ENCODE measurements around the gene BTF3. TPM values are rescaled to one million over a fixed set of nuclear protein-coding genes. Genes with fewer than 3 reads are reported as not detected.
A peak's percentile ranks its signal among the peaks of the same experiment; 100 is the strongest.
"Not testable (repeated sequence)": the region's sequence is repeated elsewhere in the genome, so short reads cannot be mapped to it uniquely, and the experiment has no call there.

The BTF3 gene
- total RNA-seq, 2 donors from 2014 or later, result 887 to 907 TPM

DNA sequence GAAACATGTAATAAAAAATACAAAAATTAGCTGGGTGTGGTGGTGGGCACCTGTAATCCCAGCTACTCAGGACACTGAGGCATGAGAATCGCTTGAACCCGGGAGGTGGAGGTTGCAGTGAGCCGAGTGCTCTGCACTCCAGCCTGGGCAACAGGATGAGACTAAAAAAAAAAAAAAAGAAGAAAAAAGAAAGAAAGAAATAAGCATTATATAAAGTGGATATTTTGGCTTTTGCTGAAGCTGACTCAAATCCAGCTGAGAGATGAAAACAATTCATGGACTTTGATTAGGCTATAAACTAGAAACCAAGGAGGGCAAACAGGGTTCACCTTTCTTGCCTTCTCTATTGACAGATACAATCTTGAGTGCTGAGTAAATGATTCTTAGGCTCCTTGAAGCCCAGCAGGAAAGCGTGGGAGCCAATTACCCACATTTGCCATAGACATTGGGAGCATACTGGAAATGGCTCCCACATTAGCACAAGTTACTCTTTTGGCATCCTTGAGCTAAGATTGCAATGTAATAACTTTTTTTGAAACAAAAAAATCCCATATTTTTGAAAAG lies 2.4 kb upstream of the BTF3 start:
- Mint-ChIP-seq H3K4me1 (peaks cover 11% of the 10 kb centered on the region), H3K27ac (no peak overlapping the region), H3K4me3 (no peak overlapping the region), H3K36me3 (ENCODE audit: low read depth) (peaks cover 29% of the 10 kb centered on the region), H3K27me3 (peaks cover 23% of the 10 kb centered on the region), H3K9me3 (no peaks in the 10 kb centered on the region)
- ATAC-seq (replicated peaks), result no peak

GRCh38 chr5:73496984-73497457 lies 1.2 kb upstream of the BTF3 start:
- Mint-ChIP-seq H3K9me3 (no peaks in the 10 kb centered on the region), H3K27me3 (peaks cover 18% of the 10 kb centered on the region), H3K4me3 (peak overlapping the region; percentile 98), H3K36me3 (ENCODE audit: low read depth) (peaks cover 41% of the 10 kb centered on the region), H3K4me1 (peaks cover 19% of the 10 kb centered on the region), H3K27ac (no peak overlapping the region)
- no peak for ATAC-seq (replicated peaks)

DNA sequence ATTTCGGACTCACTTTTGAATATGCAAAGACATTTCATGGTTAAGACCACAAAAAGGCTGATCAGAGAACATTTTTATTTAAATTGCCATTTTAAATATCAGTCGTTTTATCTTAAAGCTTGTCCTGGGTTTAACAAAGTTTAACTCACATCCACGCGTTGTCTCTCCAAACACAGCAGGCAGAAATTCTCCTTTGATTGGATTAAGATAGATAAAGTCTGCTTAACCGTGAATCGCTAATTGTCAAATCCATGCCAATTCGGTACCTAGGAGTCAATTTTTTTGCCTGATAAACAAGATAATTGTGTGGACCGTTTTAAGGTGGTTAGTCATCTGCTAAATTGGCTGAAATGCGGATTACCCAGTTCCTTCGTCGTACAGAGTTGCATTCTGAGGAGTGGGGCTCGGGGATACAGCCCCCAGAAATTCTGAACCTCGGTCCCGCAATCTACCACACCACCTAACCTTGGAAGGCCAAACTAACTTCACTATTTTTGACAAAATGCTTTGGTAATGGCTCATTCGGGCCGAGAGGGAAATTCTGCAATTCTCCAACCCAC lies 665 bp upstream of the BTF3 start:
- Mint-ChIP-seq H3K36me3 (ENCODE audit: low read depth) (peaks cover 47% of the 10 kb centered on the region), H3K4me3 (peak overlapping the region; percentile 98), H3K4me1 (peaks cover 19% of the 10 kb centered on the region), H3K27ac (peak overlapping the region; percentile 99), H3K9me3 (no peaks in the 10 kb centered on the region), H3K27me3 (peaks cover 15% of the 10 kb centered on the region)
- no peak for ATAC-seq (replicated peaks)

- Mint-ChIP-seq H3K4me1 (peaks cover 19% of the 10 kb centered on the region), H3K36me3 (ENCODE audit: low read depth) (peaks cover 63% of the 10 kb centered on the region), H3K9me3 (no peaks in the 10 kb centered on the region), H3K4me3 (peak overlapping the region; percentile 98), H3K27me3 (peaks cover 2% of the 10 kb centered on the region), H3K27ac (peak overlapping the region; percentile 99)
- no peak for ATAC-seq (replicated peaks)
Observed at GRCh38 chr5:73499187-73499586, 945 bp downstream of the BTF3 start.

GRCh38 chr5:73499756-73500155 lies 1.5 kb downstream of the BTF3 start:
- Mint-ChIP-seq H3K4me3 (peak overlapping the region; percentile 98), H3K36me3 (ENCODE audit: low read depth) (peaks cover 68% of the 10 kb centered on the region), H3K27ac (peak overlapping the region; percentile 99), H3K4me1 (peaks cover 19% of the 10 kb centered on the region), H3K27me3 (no peaks in the 10 kb centered on the region), H3K9me3 (no peaks in the 10 kb centered on the region)
- ATAC-seq (replicated peaks), result no peak

- peaks cover 85% of the 10 kb centered on the region for H3K36me3 Mint-ChIP-seq (ENCODE audit: low read depth)
- H3K27me3 Mint-ChIP-seq, result no peaks in the 10 kb centered on the region
- ATAC-seq (replicated peaks), result no peak
- H3K9me3 Mint-ChIP-seq, result no peaks in the 10 kb centered on the region
- peak overlapping the region; percentile 66 for H3K27ac Mint-ChIP-seq
- peaks cover 19% of the 10 kb centered on the region for H3K4me1 Mint-ChIP-seq
- peak overlapping the region; percentile 98 for H3K4me3 Mint-ChIP-seq
Observed at GRCh38 chr5:73501406-73501805, 3.2 kb downstream of the BTF3 start.

- Mint-ChIP-seq H3K36me3 (ENCODE audit: low read depth) (peaks cover 67% of the 10 kb centered on the region), H3K9me3 (no peaks in the 10 kb centered on the region), H3K4me1 (peaks cover 1% of the 10 kb centered on the region), H3K27me3 (no peaks in the 10 kb centered on the region), H3K27ac (no peak overlapping the region), H3K4me3 (no peak overlapping the region)
- no peak for ATAC-seq (replicated peaks)
Observed at GRCh38 chr5:73506459-73506955, 8.3 kb downstream of the BTF3 start.

- no peak overlapping the region for H3K4me3 Mint-ChIP-seq
- no peaks in the 10 kb centered on the region for H3K27me3 Mint-ChIP-seq
- no peaks in the 10 kb centered on the region for H3K4me1 Mint-ChIP-seq
- ATAC-seq (replicated peaks), result no peak
- peaks cover 61% of the 10 kb centered on the region for H3K36me3 Mint-ChIP-seq (ENCODE audit: low read depth)
- no peak overlapping the region for H3K27ac Mint-ChIP-seq
- no peaks in the 10 kb centered on the region for H3K9me3 Mint-ChIP-seq
Observed at GRCh38 chr5:73507062-73507461, 8.8 kb downstream of the BTF3 start.

DNA sequence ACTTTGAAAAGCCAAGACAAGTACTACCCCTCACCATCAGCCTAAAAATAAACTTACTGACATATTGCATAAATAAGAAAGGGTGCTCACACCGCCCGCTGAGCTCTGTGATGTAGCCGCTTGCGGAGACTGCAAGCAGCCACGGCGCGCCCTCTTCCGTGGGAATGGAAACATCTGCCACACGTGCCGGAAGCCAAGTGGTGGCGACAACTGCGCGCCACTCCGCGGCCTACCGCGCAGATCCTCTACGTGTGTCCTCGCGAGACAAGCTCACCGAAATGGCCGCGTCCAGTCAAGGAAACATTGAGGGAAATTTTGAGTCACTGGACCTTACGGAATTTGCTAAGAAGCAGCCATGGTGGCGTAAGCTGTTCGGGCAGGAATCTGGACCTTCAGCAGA lies 10.3 kb downstream of the BTF3 start:
- peaks cover 47% of the 10 kb centered on the region for H3K36me3 Mint-ChIP-seq (ENCODE audit: low read depth)
- not testable (repeated sequence) for H3K27me3 Mint-ChIP-seq, H3K9me3 Mint-ChIP-seq, H3K27ac Mint-ChIP-seq, H3K4me1 Mint-ChIP-seq, H3K4me3 Mint-ChIP-seq
- peak; percentile 67 for ATAC-seq (replicated peaks)

GRCh38 chr5:73513996-73514395 lies 15.8 kb downstream of the BTF3 start:
- no peak overlapping the region for H3K4me3 Mint-ChIP-seq
- H3K36me3 Mint-ChIP-seq (ENCODE audit: low read depth), result peaks cover 3% of the 10 kb centered on the region
- no peak for ATAC-seq (replicated peaks)
- H3K4me1 Mint-ChIP-seq, result no peaks in the 10 kb centered on the region
- no peak overlapping the region for H3K27ac Mint-ChIP-seq
- H3K9me3 Mint-ChIP-seq, result no peaks in the 10 kb centered on the region
- no peaks in the 10 kb centered on the region for H3K27me3 Mint-ChIP-seq

DNA sequence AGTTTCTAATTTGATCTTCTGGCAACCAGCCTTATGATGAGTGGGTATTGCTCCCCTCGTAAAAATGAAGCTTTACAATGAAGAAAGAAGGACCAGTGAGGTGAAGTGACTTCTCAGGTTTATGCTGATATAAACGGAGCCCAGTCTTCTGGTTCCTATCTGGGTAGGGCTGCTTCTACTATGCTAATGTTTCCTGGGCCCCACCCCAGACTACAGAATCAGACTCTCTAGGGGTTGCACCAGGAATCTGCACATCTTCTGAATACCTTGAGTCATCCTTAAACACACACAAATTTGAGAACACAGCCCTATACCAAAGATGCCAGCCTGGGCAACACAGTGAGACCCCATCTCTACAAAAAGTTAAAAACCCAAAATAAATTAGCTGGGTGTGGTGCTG lies 16.2 kb downstream of the BTF3 start:
- Mint-ChIP-seq H3K36me3 (ENCODE audit: low read depth) (no peaks in the 10 kb centered on the region), H3K4me3 (no peak overlapping the region), H3K27me3 (no peaks in the 10 kb centered on the region), H3K27ac (no peak overlapping the region), H3K4me1 (no peaks in the 10 kb centered on the region), H3K9me3 (no peaks in the 10 kb centered on the region)
- ATAC-seq (replicated peaks), result no peak

DNA sequence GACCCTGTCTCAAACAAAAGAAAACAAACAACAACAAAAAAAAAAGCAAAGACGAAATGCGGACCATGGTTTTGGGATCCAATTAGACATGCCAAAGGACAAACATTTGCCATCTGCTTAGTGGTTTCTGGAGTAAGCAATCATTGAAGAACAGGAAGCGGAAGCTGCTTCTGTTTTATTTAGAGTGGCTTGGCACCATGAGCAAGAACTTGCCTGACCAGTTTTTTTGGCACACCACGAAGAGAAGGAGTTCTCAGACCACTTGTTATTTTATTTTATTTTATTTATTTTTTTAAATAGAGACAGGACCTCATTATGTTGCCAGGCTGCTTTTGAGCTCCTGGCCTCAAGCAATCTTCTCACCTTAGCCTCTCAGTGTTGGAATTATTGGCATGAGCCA lies 17.0 kb downstream of the BTF3 start:
- Mint-ChIP-seq H3K9me3 (no peaks in the 10 kb centered on the region), H3K4me3 (no peak overlapping the region), H3K36me3 (ENCODE audit: low read depth) (no peaks in the 10 kb centered on the region), H3K27ac (no peak overlapping the region), H3K4me1 (no peaks in the 10 kb centered on the region), H3K27me3 (no peaks in the 10 kb centered on the region)
- ATAC-seq (replicated peaks), result no peak

DNA sequence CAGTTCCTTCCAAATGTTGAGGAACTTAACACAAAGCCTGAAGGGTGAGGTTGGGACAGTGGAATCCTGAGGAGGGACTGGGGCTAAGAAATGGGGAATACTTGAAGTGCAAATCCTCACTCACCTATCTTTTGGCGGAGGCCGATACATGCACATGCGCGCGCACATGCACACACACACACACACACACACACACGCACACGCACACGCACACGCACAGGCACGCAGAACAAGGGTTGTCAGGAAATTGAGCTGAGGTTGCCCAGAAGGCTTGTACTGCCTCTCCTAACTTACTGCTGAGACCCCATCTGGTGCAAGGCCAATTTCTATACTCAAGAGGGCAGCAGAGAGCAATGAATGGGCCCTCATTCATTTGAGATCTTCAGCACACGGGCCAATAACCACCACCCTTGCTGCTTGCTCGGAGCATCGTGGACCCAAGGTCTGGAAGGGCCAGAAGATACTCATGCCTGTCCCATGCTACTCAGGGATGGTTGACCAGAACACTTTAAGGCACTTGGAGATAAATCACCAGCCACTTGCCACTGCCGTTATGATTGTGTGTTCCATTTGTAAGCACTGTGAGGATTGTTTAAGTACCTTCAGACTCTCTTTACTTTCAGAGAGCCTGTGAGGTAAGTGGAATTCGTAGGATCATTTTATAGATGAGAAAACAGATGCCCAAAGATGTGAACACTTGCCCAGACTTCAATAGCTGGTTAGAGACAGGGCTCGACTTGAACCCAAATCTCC lies 21.5 kb downstream of the BTF3 start:
- peak; percentile 96 for ATAC-seq (replicated peaks)
- Mint-ChIP-seq H3K36me3 (ENCODE audit: low read depth) (no peaks in the 10 kb centered on the region), H3K27ac (no peak overlapping the region), H3K9me3 (no peaks in the 10 kb centered on the region), H3K27me3 (no peaks in the 10 kb centered on the region), H3K4me3 (peak overlapping the region; percentile 41), H3K4me1 (no peaks in the 10 kb centered on the region)

GRCh38 chr5:73522989-73523388 lies 24.7 kb downstream of the BTF3 start:
- no peaks in the 10 kb centered on the region for H3K4me1 Mint-ChIP-seq
- ATAC-seq (replicated peaks), result no peak
- no peaks in the 10 kb centered on the region for H3K27me3 Mint-ChIP-seq
- H3K27ac Mint-ChIP-seq, result no peak overlapping the region
- H3K36me3 Mint-ChIP-seq (ENCODE audit: low read depth), result no peaks in the 10 kb centered on the region
- H3K4me3 Mint-ChIP-seq, result no peak overlapping the region
- H3K9me3 Mint-ChIP-seq, result no peaks in the 10 kb centered on the region

DNA sequence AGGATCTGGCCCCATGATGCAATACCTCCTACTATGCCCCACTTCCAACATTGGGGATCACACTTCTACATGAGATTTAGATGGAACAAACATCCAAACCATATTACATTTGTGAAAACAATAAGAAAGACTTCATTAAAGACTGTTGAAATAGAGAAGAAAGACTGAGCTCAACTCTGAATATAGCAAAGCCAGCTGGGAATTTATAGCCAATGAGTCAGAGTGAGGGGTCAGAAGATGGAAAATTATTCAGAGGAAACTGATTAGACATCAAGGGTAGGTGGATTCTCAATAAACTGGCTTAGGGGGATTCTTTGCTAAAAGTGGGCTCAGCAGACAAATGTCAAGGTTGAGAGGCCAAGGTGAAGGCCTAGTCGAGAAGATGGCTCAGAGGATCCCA lies 25.6 kb downstream of the BTF3 start:
- Mint-ChIP-seq H3K9me3 (no peaks in the 10 kb centered on the region), H3K36me3 (ENCODE audit: low read depth) (no peaks in the 10 kb centered on the region), H3K27ac (no peak overlapping the region), H3K27me3 (no peaks in the 10 kb centered on the region), H3K4me1 (no peaks in the 10 kb centered on the region), H3K4me3 (no peak overlapping the region)
- no peak for ATAC-seq (replicated peaks)
